Activated B cell treated with CpG ODN at 0.5 μM for 24 hours (primary cell): ENCODE results near the gene ARL15. TPM values are rescaled to one million over a fixed set of nuclear protein-coding genes. Genes with fewer than 3 reads are reported as not detected.

Source experiments
- ATAC-seq: fragments of 200-7000 bp; cut with Tn5 transposase; one replicate; pipeline ENCODE4 v1.10.0; 2021; ENCODE audit warnings: low read depth, mild to moderate bottlenecking, moderate library complexity
- CTCF ChIA-PET: fragments of 350-600 bp; sonication (Branson Sonifier 250); formaldehyde crosslinking; loops from one replicate; lab custom pipeline; 2021; ENCODE audit warnings: antibody characterized with exemption; lab: Charles Lee
- POLR2A ChIA-PET: fragments of 350-600 bp; sonication (Branson Sonifier 250); formaldehyde crosslinking; loops from one replicate; lab custom pipeline; 2021; ENCODE audit warnings: antibody characterized with exemption; lab: Charles Lee
- DNase-seq: peaks from one replicate; pipeline ENCODE4 v3.0.0; 2022
- H3K27ac Mint-ChIP-seq: one replicate; pipeline ENCODE4 v1.8.0; 2020; ENCODE audit warnings: mixed read lengths
- H3K27me3 Mint-ChIP-seq: one replicate; pipeline ENCODE4 v1.8.0; 2021; ENCODE audit warnings: mixed read lengths
- H3K36me3 Mint-ChIP-seq: one replicate; pipeline ENCODE4 v1.8.0; 2021; ENCODE audit warnings: low read depth, mixed read lengths
- H3K4me1 Mint-ChIP-seq: one replicate; pipeline ENCODE4 v1.8.0; 2021; ENCODE audit warnings: mixed read lengths
- H3K4me3 Mint-ChIP-seq: one replicate; pipeline ENCODE4 v1.8.0; 2020; ENCODE audit warnings: mild to moderate bottlenecking, mixed read lengths
- H3K9me3 Mint-ChIP-seq: one replicate; pipeline ENCODE4 v1.8.0; 2020; ENCODE audit warnings: mixed read lengths
- CTCF ChIP-seq: fragments of 200-600 bp; IDR thresholded peaks from one replicate; pipeline ENCODE4 v1.8.0; 2022; ENCODE audit warnings: antibody characterized with exemption, mild to moderate bottlenecking
- intact Hi-C: fragments of 100-400 bp; cut with micrococcal nuclease; formaldehyde crosslinking; loops from one replicate; pipeline ENCODE4 v1.15.1; 2024
- total RNA-seq: library from RNA; stranded (reverse); gene quantifications from 2 replicates; pipeline ENCODE4 v1.2.3, GENCODE V29; 2022

Gene ARL15
- total RNA-seq, 1 donor from 2014 or later: 17.5 TPM

- Mint-ChIP-seq H3K9me3 (no peaks in the 10 kb centered on the region), H3K4me1 (no peaks in the 10 kb centered on the region), H3K27ac (no peak overlapping the region), H3K27me3 (no peaks in the 10 kb centered on the region), H3K36me3 (peaks cover 1% of the 10 kb centered on the region), H3K4me3 (no peak overlapping the region)
- ChIA-PET CTCF (no interaction called here), POLR2A (no interaction called here)
- DNase-seq (no peak), ATAC-seq (no peak)
- no peak for TF ChIP-seq CTCF
- intact Hi-C loops: no loop called here
These were observed 273.2 kb downstream of the ARL15 start for GRCh38 chr5:54037205-54037604.

GRCh38 chr5:54030981-54031380 lies 279.4 kb downstream of the ARL15 start:
- DNase-seq (no peak), ATAC-seq (no peak)
- CTCF ChIA-PET: no interaction called here
- H3K4me3 Mint-ChIP-seq: no peak overlapping the region
- no peaks in the 10 kb centered on the region for H3K9me3 Mint-ChIP-seq
- intact Hi-C loops: no loop called here
- peaks cover 3% of the 10 kb centered on the region for H3K36me3 Mint-ChIP-seq
- POLR2A ChIA-PET: no interaction called here
- H3K27me3 Mint-ChIP-seq: no peaks in the 10 kb centered on the region
- no peak for TF ChIP-seq CTCF
- H3K4me1 Mint-ChIP-seq: no peaks in the 10 kb centered on the region
- no peak overlapping the region for H3K27ac Mint-ChIP-seq

GRCh38 chr5:54024466-54024865 lies 285.9 kb downstream of the ARL15 start:
- no peak for TF ChIP-seq CTCF
- intact Hi-C loops: no loop called here
- no peak for ATAC-seq
- ChIA-PET CTCF (no interaction called here), POLR2A (no interaction called here)
- Mint-ChIP-seq H3K4me1 (peaks cover 4% of the 10 kb centered on the region), H3K4me3 (no peak overlapping the region), H3K9me3 (no peaks in the 10 kb centered on the region), H3K27me3 (no peaks in the 10 kb centered on the region), H3K27ac (no peak overlapping the region), H3K36me3 (peaks cover 8% of the 10 kb centered on the region)
- DNase-seq: no peak

- no peak for DNase-seq
- ATAC-seq: no peak
- peaks cover 4% of the 10 kb centered on the region for H3K4me1 Mint-ChIP-seq
- POLR2A ChIA-PET: no interaction called here
- no peak overlapping the region for H3K4me3 Mint-ChIP-seq
- intact Hi-C loops: no loop called here
- CTCF ChIA-PET: no interaction called here
- H3K9me3 Mint-ChIP-seq: no peaks in the 10 kb centered on the region
- no peaks in the 10 kb centered on the region for H3K27me3 Mint-ChIP-seq
- TF ChIP-seq CTCF: no peak
- H3K27ac Mint-ChIP-seq: no peak overlapping the region
- peaks cover 6% of the 10 kb centered on the region for H3K36me3 Mint-ChIP-seq
These were observed 288.1 kb downstream of the ARL15 start for GRCh38 chr5:54022223-54022622.

- no peak for TF ChIP-seq CTCF
- no peak for DNase-seq
- intact Hi-C loops: no loop called here
- Mint-ChIP-seq H3K4me3 (no peak overlapping the region), H3K27me3 (no peaks in the 10 kb centered on the region), H3K36me3 (peaks cover 8% of the 10 kb centered on the region), H3K9me3 (no peaks in the 10 kb centered on the region), H3K27ac (no peak overlapping the region), H3K4me1 (peaks cover 4% of the 10 kb centered on the region)
- ATAC-seq: no peak
- CTCF ChIA-PET: no interaction called here
- POLR2A ChIA-PET: no interaction called here
These were observed 288.8 kb downstream of the ARL15 start for GRCh38 chr5:54021431-54022164.
